Kidney epithelial cell (primary cell): ENCODE results near the gene CLIP2. TPM values are rescaled to one million over a fixed set of nuclear protein-coding genes. Genes with fewer than 3 reads are reported as not detected.
"Not testable (repeated sequence)": the region's sequence is repeated elsewhere in the genome, so short reads cannot be mapped to it uniquely, and the experiment has no call there.

Source experiments
- DNase-seq: peaks from one replicate; pipeline ENCODE4 v3.0.0-alpha.2; 2010; ENCODE audit warnings: low read depth
- H3K27me3 ChIP-seq: 2 replicates; pipeline ENCODE4 v1.6.0; 2011; ENCODE audit warnings: low read length; ENCODE audit not compliant: control insufficient read depth, insufficient read depth
- H3K36me3 ChIP-seq: 2 replicates; pipeline ENCODE4 v1.5.1; 2011; ENCODE audit warnings: low read length; ENCODE audit not compliant: control insufficient read depth, insufficient read depth
- H3K4me3 ChIP-seq: 2 replicates; pipeline ENCODE4 v1.5.1; 2011; ENCODE audit warnings: low read depth, mild to moderate bottlenecking, control low read depth, low read length
- CTCF ChIP-seq: IDR thresholded peaks from 2 replicates; pipeline ENCODE4 v1.5.1; 2011; ENCODE audit warnings: mild to moderate bottlenecking, moderate library complexity, low read length, control low read depth, inconsistent platforms; ENCODE audit not compliant: insufficient read depth, poor library complexity, severe bottlenecking
- total RNA-seq: library from RNA; depleted of rRNA; stranded (reverse); fragments of >200 nt; gene quantifications from 2 replicates; pipeline ENCODE4 v1.2.3, GENCODE V29; 2015

Gene CLIP2
- total RNA-seq, 1 donor from 2014 or later = 46.3 TPM

- no peak overlapping the region for H3K4me3 ChIP-seq
- DNase-seq = no peak
- H3K36me3 ChIP-seq = no peaks in the 10 kb centered on the region
Observed at GRCh38 chr7:74312418-74313028, 23.3 kb downstream of the CLIP2 start.

GRCh38 chr7:74315891-74316290, 26.7 kb downstream of the CLIP2 start:
- H3K36me3 ChIP-seq, H3K27me3 ChIP-seq, DNase-seq, H3K4me3 ChIP-seq: not testable (repeated sequence)

More at GRCh38 chr7:74312418-74313028, 23.3 kb downstream of the CLIP2 start:
- TF ChIP-seq CTCF = no peak
- no peaks in the 10 kb centered on the region for H3K27me3 ChIP-seq

GRCh38 chr7:74317146-74317782, 28.1 kb downstream of the CLIP2 start:
- Histone ChIP-seq H3K27me3 (no peaks in the 10 kb centered on the region), H3K36me3 (no peaks in the 10 kb centered on the region), H3K4me3 (no peak overlapping the region)
- no peak for DNase-seq
- TF ChIP-seq CTCF = no peak

DNA sequence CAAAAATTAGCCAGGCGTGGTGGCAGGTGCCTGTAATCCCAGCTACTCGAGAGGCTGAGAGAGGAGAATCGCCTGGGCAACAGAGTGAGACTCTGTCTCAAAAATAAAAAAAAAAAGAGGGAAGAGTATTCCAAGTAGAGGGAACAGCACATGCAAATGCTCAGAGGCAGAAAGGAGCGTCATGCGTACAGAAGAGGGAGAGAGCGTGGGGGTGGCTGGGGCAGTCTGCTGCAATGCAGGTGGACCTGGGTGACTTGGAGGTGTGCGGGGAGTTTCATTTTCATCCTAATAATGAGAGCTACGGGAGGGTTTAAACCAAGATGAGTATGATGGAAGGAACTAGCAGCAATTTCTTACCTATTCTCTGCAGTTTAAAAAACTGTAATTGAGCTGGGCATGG, 28.8 kb downstream of the CLIP2 start:
- no peaks in the 10 kb centered on the region for H3K27me3 ChIP-seq
- H3K4me3 ChIP-seq = no peak overlapping the region
- TF ChIP-seq CTCF = no peak
- no peaks in the 10 kb centered on the region for H3K36me3 ChIP-seq
- no peak for DNase-seq

GRCh38 chr7:74320645-74321221, 31.5 kb downstream of the CLIP2 start:
- no peak for DNase-seq
- H3K27me3 ChIP-seq = no peaks in the 10 kb centered on the region
- no peak for TF ChIP-seq CTCF

DNA sequence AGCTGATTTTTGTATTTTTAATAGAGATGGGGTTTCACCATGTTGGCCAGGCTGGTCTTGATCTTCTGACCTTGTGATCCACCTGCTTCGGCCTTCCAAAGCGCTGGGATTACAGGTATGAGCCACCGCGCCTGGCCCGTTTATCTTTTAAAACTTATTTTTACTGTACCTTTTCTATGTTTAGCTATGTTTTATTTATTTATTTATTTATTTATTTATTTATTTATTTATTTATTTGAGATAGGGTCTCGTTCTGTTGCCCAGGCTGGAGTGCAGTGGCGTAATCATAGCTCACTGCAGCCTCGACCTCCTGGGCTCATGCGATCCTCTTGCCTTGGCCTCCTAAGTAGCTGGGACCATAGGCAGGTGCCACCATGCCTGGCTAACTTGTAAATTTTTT, 33.7 kb downstream of the CLIP2 start:
- not testable (repeated sequence) for DNase-seq, H3K36me3 ChIP-seq, H3K4me3 ChIP-seq, H3K27me3 ChIP-seq

More at GRCh38 chr7:74320645-74321221, 31.5 kb downstream of the CLIP2 start:
- no peak overlapping the region for H3K4me3 ChIP-seq
- no peaks in the 10 kb centered on the region for H3K36me3 ChIP-seq
